Vagina (tissue), 2 donors: Measurements from ENCODE around the gene LPIN1. TPM values are rescaled to one million over a fixed set of nuclear protein-coding genes. Genes with fewer than 3 reads are reported as not detected.
A peak's percentile ranks its signal among the peaks of the same experiment; 100 is the strongest.

Experiments
- DNase-seq, 2 donors: peaks; one replicate each; pipeline ENCODE4 v3.0.0-alpha.2; 2017; ENCODE audit errors: extremely low spot score in 2 of 2
- H3K27ac ChIP-seq: fragments of 200-600 bp; sonication (generic); one replicate; pipeline ENCODE4 v1.5.1; 2019
- H3K27me3 ChIP-seq: fragments of 200-600 bp; sonication (generic); one replicate; pipeline ENCODE4 v1.5.1; 2019
- H3K36me3 ChIP-seq, 2 donors: fragments of 200-600 bp; sonication (generic); one replicate each; pipeline ENCODE4 v1.5.1; 2017 to 2019
- H3K4me1 ChIP-seq: fragments of 200-600 bp; sonication (generic); one replicate; pipeline ENCODE4 v1.5.1; 2019
- H3K4me3 ChIP-seq, 2 donors: fragments of 200-600 bp; sonication (generic); 1 replicate in 1 of 2; 2 replicates in 1 of 2; pipeline ENCODE4 v1.5.1; 2016 to 2019
- H3K9me3 ChIP-seq: fragments of 200-600 bp; sonication (generic); one replicate; pipeline ENCODE4 v1.5.1; 2019
- CTCF ChIP-seq, 3 experiments: fragments of 450-650 bp in 2 of 3; fragments of 200-600 bp in 1 of 3; sonication (generic) in 1 of 3; IDR thresholded peaks; one replicate each; pipeline ENCODE4 v1.5.1; 2017 to 2019; ENCODE audit warnings: antibody characterized with exemption in 3 of 3, mild to moderate bottlenecking in 2 of 3, moderate library complexity in 2 of 3
- POLR2A ChIP-seq, 2 donors: fragments of 450-650 bp; IDR thresholded peaks; one replicate each; pipeline ENCODE4 v1.6.1; 2017; ENCODE audit warnings: antibody characterized with exemption in 2 of 2, mild to moderate bottlenecking in 2 of 2, moderate library complexity in 2 of 2
- POLR2AphosphoS5 ChIP-seq, 2 donors: sonication (generic); formaldehyde crosslinking; IDR thresholded peaks; one replicate each; pipeline ENCODE4 v1.9.0; 2017; ENCODE audit warnings: antibody characterized with exemption in 2 of 2, mild to moderate bottlenecking in 2 of 2, low read depth in 1 of 2; ENCODE audit not compliant: insufficient read depth in 1 of 2
- intact Hi-C: fragments of 100-400 bp; cut with DNase I; formaldehyde crosslinking; loops from one replicate; pipeline ENCODE4 v1.15.1; 2023
- total RNA-seq: library from RNA; depleted of rRNA; stranded (reverse); fragments of >200 nt; gene quantifications from one replicate; pipeline ENCODE4 v1.2.3, GENCODE V29; 2016

Gene LPIN1
- total RNA-seq, 1 donor from 2014 or later, result 67.5 TPM

- intact Hi-C loops, result loop anchor here (5.0 kb wide), 1 partner anchor 39 kb away; no protein-coding TSS in a partner anchor
- Histone ChIP-seq H3K4me1 (peaks cover 37% of the 10 kb centered on the region), H3K9me3 (no peaks in the 10 kb centered on the region), H3K27me3 (no peaks in the 10 kb centered on the region), H3K4me3 (no peak overlapping the region), H3K27ac (peak overlapping the region; percentile 72), H3K36me3 (no peaks in the 10 kb centered on the region)
- peak in 1 of 2 donors; percentile 81 for DNase-seq
- TF ChIP-seq CTCF (IDR thresholded peaks at IDR 0.05), result no peak
- TF ChIP-seq POLR2AphosphoS5 (IDR thresholded peaks at IDR 0.05; ENCODE audit: insufficient read depth in 1 of 2, low read depth in 1 of 2), result no peak
- no peak for TF ChIP-seq POLR2A (IDR thresholded peaks at IDR 0.05)
These were observed 3.1 kb upstream of the LPIN1 start for GRCh38 chr2:11743366-11743765.

GRCh38 chr2:11743846-11744553 lies 2.4 kb upstream of the LPIN1 start:
- peaks cover 43% of the 10 kb centered on the region for H3K4me1 ChIP-seq
- peak overlapping the region; percentile 72 for H3K27ac ChIP-seq
- H3K9me3 ChIP-seq, result no peaks in the 10 kb centered on the region
- intact Hi-C loops, result loop anchor here (5.0 kb wide), 1 partner anchor 38 kb away; no protein-coding TSS in a partner anchor
- no peaks in the 10 kb centered on the region for H3K36me3 ChIP-seq
- H3K27me3 ChIP-seq, result no peaks in the 10 kb centered on the region
- peak in 1 of 2 donors; percentile 99 for DNase-seq
- peak overlapping the region in 1 of 2 donors; percentile 38 for H3K4me3 ChIP-seq
- TF ChIP-seq POLR2AphosphoS5 (IDR thresholded peaks at IDR 0.05; ENCODE audit: insufficient read depth in 1 of 2, low read depth in 1 of 2), result peak; percentile 89 to 97
- TF ChIP-seq POLR2A (IDR thresholded peaks at IDR 0.05), result no peak

GRCh38 chr2:11744631-11745394 lies 1.6 kb upstream of the LPIN1 start:
- H3K36me3 ChIP-seq, result no peaks in the 10 kb centered on the region
- H3K27ac ChIP-seq, result peak overlapping the region; percentile 72
- H3K9me3 ChIP-seq, result no peaks in the 10 kb centered on the region
- H3K27me3 ChIP-seq, result no peaks in the 10 kb centered on the region
- H3K4me1 ChIP-seq, result peaks cover 52% of the 10 kb centered on the region
- H3K4me3 ChIP-seq, result peak overlapping the region in 1 of 2 donors; percentile 38
- DNase-seq, result peak in 1 of 2 donors; percentile 87
- intact Hi-C loops, result loop anchor here (5.0 kb wide), 1 partner anchor 37 kb away; no protein-coding TSS in a partner anchor
- TF ChIP-seq POLR2A (IDR thresholded peaks at IDR 0.05), result no peak
- TF ChIP-seq POLR2AphosphoS5 (IDR thresholded peaks at IDR 0.05; ENCODE audit: insufficient read depth in 1 of 2, low read depth in 1 of 2), result no peak
- no peak for TF ChIP-seq CTCF (IDR thresholded peaks at IDR 0.05)

GRCh38 chr2:11745613-11746375 lies 638 bp upstream of the LPIN1 start:
- peaks cover 61% of the 10 kb centered on the region for H3K4me1 ChIP-seq
- peak overlapping the region; percentile 69 to 88 for H3K4me3 ChIP-seq
- no peak for TF ChIP-seq CTCF (IDR thresholded peaks at IDR 0.05)
- TF ChIP-seq POLR2AphosphoS5 (IDR thresholded peaks at IDR 0.05; ENCODE audit: insufficient read depth in 1 of 2, low read depth in 1 of 2), result no peak
- no peak for TF ChIP-seq POLR2A (IDR thresholded peaks at IDR 0.05)
- H3K9me3 ChIP-seq, result no peaks in the 10 kb centered on the region
- peak overlapping the region; percentile 79 for H3K27ac ChIP-seq
- no peaks in the 10 kb centered on the region for H3K27me3 ChIP-seq
- H3K36me3 ChIP-seq, result no peaks in the 10 kb centered on the region
- intact Hi-C loops, result no loop called here
- no peak for DNase-seq
